NT2/D1 (cell line): ENCODE data around the gene TMEM164.
"Not testable (repeated sequence)": the region's sequence is repeated elsewhere in the genome, so short reads cannot be mapped to it uniquely, and the experiment has no call there.

ENCODE experiments used
- DNase-seq: peaks from one replicate; pipeline ENCODE4 v3.0.0-alpha.2; 2011; ENCODE audit warnings: low read depth, low spot score
- H3K27me3 ChIP-seq: 2 replicates; pipeline ENCODE4 v1.6.0; 2011; ENCODE audit warnings: mild to moderate bottlenecking; ENCODE audit not compliant: insufficient read length, insufficient read depth
- H3K36me3 ChIP-seq: 2 replicates; pipeline ENCODE4 v1.6.1; 2011; ENCODE audit warnings: mild to moderate bottlenecking, low read length, mixed read lengths; ENCODE audit not compliant: insufficient read depth, insufficient read length
- H3K4me1 ChIP-seq: 2 replicates; pipeline ENCODE4 v1.5.1; 2011; ENCODE audit not compliant: insufficient read depth, insufficient read length
- H3K4me3 ChIP-seq: 2 replicates; pipeline ENCODE4 v1.5.1; 2011; ENCODE audit warnings: low read depth; ENCODE audit not compliant: insufficient read length
- H3K9ac ChIP-seq: 2 replicates; pipeline ENCODE4 v1.6.0; 2011; ENCODE audit warnings: low read depth; ENCODE audit not compliant: insufficient read length
- H3K9me3 ChIP-seq: 2 replicates; pipeline ENCODE4 v1.5.1; 2011; ENCODE audit warnings: mild to moderate bottlenecking, low read length; ENCODE audit not compliant: insufficient read depth
- SUZ12 ChIP-seq: IDR thresholded peaks from 2 replicates; pipeline ENCODE4 v1.6.1; 2011; ENCODE audit not compliant: insufficient read length, insufficient read depth; ENCODE audit errors: extremely low read depth
- YY1 ChIP-seq: IDR thresholded peaks from 2 replicates; pipeline ENCODE4 v1.6.1; 2011; ENCODE audit not compliant: insufficient read length, insufficient read depth
- ZNF274 ChIP-seq: IDR thresholded peaks from 2 replicates; pipeline ENCODE4 v1.6.1; 2011; ENCODE audit warnings: mild to moderate bottlenecking, low read depth, low read length

Gene TMEM164

DNA sequence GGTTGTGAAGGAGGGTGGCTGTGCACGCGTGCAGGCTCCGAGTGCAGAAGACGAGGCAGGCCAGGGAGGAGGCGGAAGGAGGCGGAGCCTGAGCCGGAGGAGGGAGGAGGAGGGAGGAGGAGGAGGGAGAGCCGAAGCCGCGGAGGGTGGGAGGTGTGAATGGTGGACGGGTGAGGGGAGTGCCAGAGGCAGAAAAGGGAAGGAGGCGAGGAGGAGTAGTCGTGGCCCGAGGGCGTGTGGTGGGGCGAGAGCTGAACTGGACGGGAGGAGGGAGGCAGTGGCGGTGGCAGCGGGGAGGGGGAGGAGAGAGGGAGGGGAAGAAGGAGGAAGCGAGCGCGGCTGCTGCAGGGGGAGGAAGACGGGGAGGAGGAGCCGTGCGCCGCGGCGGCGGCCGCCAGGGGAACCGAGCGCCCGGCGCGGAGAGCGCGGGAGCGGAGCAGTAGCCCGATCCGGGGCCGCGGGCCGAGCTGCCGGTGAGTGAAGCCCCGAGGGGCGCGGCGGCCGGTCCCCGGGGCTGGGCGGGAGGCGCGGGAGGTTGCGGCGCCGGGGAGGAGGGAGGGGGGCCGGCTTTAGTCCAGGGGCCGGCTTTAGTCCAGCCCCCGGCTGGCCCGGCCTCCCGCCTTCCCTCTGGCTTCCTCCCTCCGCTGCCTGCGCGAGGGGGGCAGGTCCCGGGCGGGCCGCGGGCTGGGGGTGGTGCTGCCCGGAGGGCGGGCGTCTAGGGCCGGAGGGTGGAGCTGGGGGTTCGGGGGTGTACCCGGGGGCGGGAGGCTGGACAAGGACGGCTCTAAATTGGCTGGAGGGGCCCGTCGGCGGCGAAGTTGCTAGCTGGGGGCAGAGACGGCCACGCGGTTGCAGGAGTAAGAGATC is at the start of gene TMEM164:
Gene TMEM164, plus strand, starts transcription at position 815 of the 867 bp plus-strand sequence. CDS start 661 bp downstream, outside the sequence.
- Histone ChIP-seq H3K9ac (peak within 1 kb of the TSS; percentile 85), H3K4me3 (peak within 1 kb of the TSS; percentile 78), H3K9me3 (no peaks in the 10 kb centered on the region), H3K36me3 (peaks cover 7% of the 10 kb centered on the region), H3K27me3 (no peaks in the 10 kb centered on the region), H3K4me1 (peaks cover 4% of the 10 kb centered on the region)
- TF ChIP-seq YY1: no peak
- TF ChIP-seq SUZ12: no peak
- peak; percentile 50 for DNase-seq

DNA sequence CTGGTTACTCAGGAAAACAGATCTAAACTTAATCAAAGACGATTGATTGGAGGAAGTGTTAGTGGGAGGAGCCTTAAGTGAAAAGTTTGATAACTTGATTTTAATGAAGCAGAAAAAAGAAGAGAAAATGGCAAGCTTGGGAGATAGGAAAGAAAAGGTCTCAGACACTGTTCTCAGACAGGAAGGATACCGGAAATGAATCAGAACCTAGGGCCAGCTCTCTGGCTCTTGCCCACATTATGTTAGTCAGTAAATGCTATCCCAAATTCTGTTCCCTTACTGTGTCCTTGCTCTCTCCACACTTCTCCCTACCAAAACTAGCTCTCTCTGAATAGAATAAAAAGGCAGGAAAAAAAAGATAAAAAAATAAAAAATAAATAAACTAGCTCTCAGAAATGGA is 48.6 kb upstream of the TMEM164 start:
- no peak for TF ChIP-seq ZNF274
- no peak for TF ChIP-seq YY1
- no peak for TF ChIP-seq SUZ12
- Histone ChIP-seq H3K9ac (no peak overlapping the region), H3K27me3 (no peaks in the 10 kb centered on the region), H3K36me3 (no peaks in the 10 kb centered on the region), H3K9me3 (no peaks in the 10 kb centered on the region), H3K4me3 (no peak overlapping the region), H3K4me1 (no peaks in the 10 kb centered on the region)
- no peak for DNase-seq

DNA sequence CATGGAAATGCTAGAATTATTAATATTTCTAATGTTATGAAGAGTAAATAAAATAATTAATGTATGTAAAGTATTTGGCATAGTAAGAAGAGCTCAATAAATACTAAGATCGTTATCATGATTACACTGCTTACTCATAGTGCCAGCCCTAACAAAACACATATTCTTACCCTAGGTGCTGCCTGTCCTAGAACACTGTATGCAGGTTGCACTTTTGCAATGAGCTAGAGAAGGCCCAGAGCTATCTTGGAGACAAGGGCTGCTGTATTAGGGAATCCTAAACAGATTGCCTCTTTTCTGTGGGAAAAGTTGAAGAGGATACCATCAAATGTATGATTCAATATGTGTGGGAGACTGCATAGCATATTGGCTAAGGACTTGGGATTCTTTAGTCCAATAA is 48.0 kb upstream of the TMEM164 start:
- Histone ChIP-seq H3K9me3 (no peaks in the 10 kb centered on the region), H3K4me1 (no peaks in the 10 kb centered on the region), H3K9ac (no peak overlapping the region), H3K36me3 (no peaks in the 10 kb centered on the region), H3K27me3 (no peaks in the 10 kb centered on the region), H3K4me3 (no peak overlapping the region)
- no peak for DNase-seq
- TF ChIP-seq YY1: no peak
- no peak for TF ChIP-seq ZNF274
- no peak for TF ChIP-seq SUZ12

DNA sequence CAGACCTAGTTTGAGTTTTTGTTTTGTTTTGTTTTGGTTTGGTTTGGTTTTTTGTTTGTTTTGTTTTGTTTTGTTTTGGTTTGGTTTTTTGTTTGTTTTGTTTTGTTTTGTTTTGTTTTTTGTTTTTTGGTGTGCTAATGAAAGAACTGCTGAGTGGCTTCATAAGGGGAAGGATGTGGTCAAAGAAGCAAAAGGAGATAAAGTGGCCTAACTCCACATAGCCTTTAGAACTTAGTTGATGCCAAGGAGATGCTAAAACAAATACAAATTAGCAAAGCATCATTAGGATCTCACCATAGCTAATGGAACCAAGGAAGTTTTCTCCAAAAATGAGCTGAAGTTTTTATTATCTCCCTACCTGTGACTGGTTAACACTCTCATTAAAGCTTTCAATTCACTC is 44.6 kb upstream of the TMEM164 start:
- no peak for DNase-seq
- no peaks in the 10 kb centered on the region for H3K27me3 ChIP-seq
- no peaks in the 10 kb centered on the region for H3K36me3 ChIP-seq
- H3K9ac ChIP-seq: no peak overlapping the region
- TF ChIP-seq SUZ12 (no peak), YY1 (no peak), ZNF274 (no peak)
- H3K9me3 ChIP-seq: no peaks in the 10 kb centered on the region
- no peak overlapping the region for H3K4me3 ChIP-seq
- no peaks in the 10 kb centered on the region for H3K4me1 ChIP-seq

DNA sequence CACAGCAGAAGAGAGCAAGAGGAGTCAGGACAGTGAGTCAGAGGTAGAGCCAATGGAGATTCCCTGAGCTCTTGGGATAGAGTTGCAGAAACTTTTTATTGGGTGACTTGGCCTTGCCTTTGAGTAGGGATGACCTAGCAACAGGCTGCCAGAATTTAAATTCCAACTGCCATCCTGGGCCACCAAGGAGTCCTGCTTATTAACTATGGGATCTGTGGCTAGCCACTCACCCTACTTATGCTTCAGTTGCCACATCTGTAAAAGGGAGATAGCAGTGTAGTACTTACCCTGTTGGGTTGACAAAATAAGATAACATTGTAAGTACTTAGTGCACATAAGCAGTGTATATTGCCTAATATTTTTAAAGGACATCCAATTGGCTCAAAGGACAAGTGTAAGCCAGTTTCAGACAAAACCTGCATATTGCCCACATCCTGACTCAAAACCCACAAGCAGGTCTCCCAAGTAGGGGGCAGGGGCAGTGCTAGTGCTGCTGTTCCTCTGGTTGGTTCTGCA is 43.5 kb upstream of the TMEM164 start:
- Histone ChIP-seq H3K9ac (no peak overlapping the region), H3K9me3 (no peaks in the 10 kb centered on the region), H3K36me3 (no peaks in the 10 kb centered on the region), H3K4me1 (no peaks in the 10 kb centered on the region), H3K27me3 (peaks cover 3% of the 10 kb centered on the region), H3K4me3 (no peak overlapping the region)
- TF ChIP-seq SUZ12: no peak
- TF ChIP-seq YY1: no peak
- no peak for TF ChIP-seq ZNF274
- no peak for DNase-seq

DNA sequence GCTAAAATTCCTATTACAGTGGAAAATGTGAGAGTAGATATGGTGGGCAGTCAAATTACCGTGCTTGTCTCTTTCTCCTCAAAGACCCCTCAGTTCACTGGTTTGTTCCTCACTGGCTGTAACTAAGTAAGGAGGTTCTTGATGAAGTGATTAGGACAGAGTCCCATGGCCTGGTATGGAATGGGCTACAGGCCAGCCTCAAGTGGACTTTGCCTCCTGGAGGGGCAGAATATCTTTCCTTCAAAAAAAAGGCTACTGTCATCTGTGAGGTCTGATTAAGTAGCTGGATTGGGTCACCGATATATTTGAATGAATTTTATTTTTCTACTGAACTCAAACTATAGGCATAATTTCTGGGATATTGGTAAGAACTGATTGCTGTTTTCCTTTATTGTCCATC is 38.5 kb upstream of the TMEM164 start:
- no peak for DNase-seq
- no peaks in the 10 kb centered on the region for H3K4me1 ChIP-seq
- H3K9me3 ChIP-seq: no peaks in the 10 kb centered on the region
- H3K36me3 ChIP-seq: no peaks in the 10 kb centered on the region
- TF ChIP-seq SUZ12 (no peak), YY1 (no peak), ZNF274 (no peak)
- H3K27me3 ChIP-seq: peaks cover 3% of the 10 kb centered on the region
- H3K4me3 ChIP-seq: no peak overlapping the region
- H3K9ac ChIP-seq: no peak overlapping the region

GRCh38 chrX:109966246-109966645 is 36.7 kb upstream of the TMEM164 start:
- DNase-seq: no peak
- H3K4me1 ChIP-seq: no peaks in the 10 kb centered on the region
- H3K27me3 ChIP-seq: peaks cover 3% of the 10 kb centered on the region
- no peaks in the 10 kb centered on the region for H3K36me3 ChIP-seq
- TF ChIP-seq SUZ12: no peak
- no peak for TF ChIP-seq YY1
- TF ChIP-seq ZNF274: no peak
- H3K9ac ChIP-seq: no peak overlapping the region
- no peak overlapping the region for H3K4me3 ChIP-seq
- H3K9me3 ChIP-seq: no peaks in the 10 kb centered on the region

DNA sequence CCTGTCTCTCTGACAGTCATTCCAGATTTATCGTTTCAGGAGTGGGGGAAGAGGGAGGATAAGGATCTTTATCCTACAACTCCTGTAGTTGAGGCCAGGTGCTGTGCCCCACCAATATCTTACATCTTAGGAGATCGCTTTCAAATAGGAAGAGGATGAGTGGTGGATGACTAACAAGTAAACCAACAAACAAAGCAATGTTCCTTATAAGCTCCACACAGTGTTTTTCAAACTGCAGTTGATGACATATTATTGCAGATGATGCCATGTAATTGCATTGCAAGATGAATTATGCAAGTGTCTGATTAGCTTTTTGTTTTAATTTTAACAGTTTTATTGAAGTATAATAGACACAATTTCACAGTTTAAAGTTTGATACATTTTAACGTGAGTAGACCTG is 35.8 kb upstream of the TMEM164 start:
- Histone ChIP-seq H3K36me3 (no peaks in the 10 kb centered on the region), H3K9me3 (no peaks in the 10 kb centered on the region), H3K9ac (no peak overlapping the region), H3K27me3 (peaks cover 3% of the 10 kb centered on the region), H3K4me1 (no peaks in the 10 kb centered on the region), H3K4me3 (no peak overlapping the region)
- TF ChIP-seq YY1: no peak
- no peak for TF ChIP-seq ZNF274
- no peak for TF ChIP-seq SUZ12
- no peak for DNase-seq

DNA sequence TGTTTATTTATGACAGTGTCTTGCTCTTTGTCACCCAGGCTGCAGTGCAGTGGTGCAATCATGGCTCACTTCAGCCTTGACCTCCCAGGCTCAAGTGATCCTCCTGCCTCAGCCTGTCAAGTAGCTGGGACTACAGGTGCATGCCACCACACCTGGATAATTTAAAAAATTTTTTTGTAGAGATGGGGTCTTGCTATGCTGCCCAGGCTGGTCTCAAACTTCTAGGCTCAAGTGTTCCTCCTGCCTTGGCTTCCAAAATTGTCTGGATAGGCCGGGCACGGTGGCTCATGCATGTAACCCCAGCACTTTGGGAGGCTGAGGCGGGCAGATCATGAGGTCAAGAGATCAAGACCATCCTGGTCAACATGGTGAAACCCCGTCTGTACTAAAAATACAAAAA is 32.1 kb upstream of the TMEM164 start:
- H3K27me3 ChIP-seq, H3K9me3 ChIP-seq, DNase-seq, H3K9ac ChIP-seq, H3K4me1 ChIP-seq, H3K36me3 ChIP-seq, H3K4me3 ChIP-seq: not testable (repeated sequence)
